GM19468 (cell line): ENCODE measurements around the gene PANK3.

Experiments
- ATAC-seq: cut with Tn5 transposase; IDR thresholded peaks from one replicate; pipeline ENCODE4 v1.9.1; 2021; ENCODE audit warnings: mild to moderate bottlenecking, moderate library complexity, moderate number of reproducible peaks; ENCODE audit not compliant: unreplicated experiment; ENCODE audit errors: extremely low read depth

The PANK3 gene

GRCh38 chr5:168578538-168579487 is at the start of gene PANK3:
PANK3 (minus strand) TSS chr5:168579368; CDS start chr5:168579283, 85 bp downstream.
- ATAC-seq, result peak; percentile 37

- ATAC-seq, result no peak
Observed at GRCh38 chr5:168624850-168625364, 45.7 kb upstream of the PANK3 start.

GRCh38 chr5:168620807-168621206 is 41.6 kb upstream of the PANK3 start:
- ATAC-seq, result no peak

- ATAC-seq, result no peak
Observed at GRCh38 chr5:168614661-168615060, 35.5 kb upstream of the PANK3 start.

GRCh38 chr5:168613996-168614395 is 34.8 kb upstream of the PANK3 start:
- no peak for ATAC-seq

- no peak for ATAC-seq
Observed at GRCh38 chr5:168613396-168613795, 34.2 kb upstream of the PANK3 start.

GRCh38 chr5:168612996-168613395 is 33.8 kb upstream of the PANK3 start:
- ATAC-seq, result no peak

GRCh38 chr5:168612123-168612522 is 33.0 kb upstream of the PANK3 start:
- ATAC-seq, result no peak

- ATAC-seq, result no peak
Observed at GRCh38 chr5:168611165-168611564, 32.0 kb upstream of the PANK3 start.

GRCh38 chr5:168609806-168610482 is 30.8 kb upstream of the PANK3 start:
- no peak for ATAC-seq

GRCh38 chr5:168608821-168609220 is 29.7 kb upstream of the PANK3 start:
- ATAC-seq, result no peak

- ATAC-seq, result no peak
Observed at GRCh38 chr5:168608386-168608785, 29.2 kb upstream of the PANK3 start.

GRCh38 chr5:168607946-168608345 is 28.8 kb upstream of the PANK3 start:
- peak; percentile 39 for ATAC-seq

- no peak for ATAC-seq
Observed at GRCh38 chr5:168606562-168606961, 27.4 kb upstream of the PANK3 start.

- ATAC-seq, result no peak
Observed at GRCh38 chr5:168604436-168604835, 25.3 kb upstream of the PANK3 start.

- no peak for ATAC-seq
Observed at GRCh38 chr5:168603746-168604145, 24.6 kb upstream of the PANK3 start.

GRCh38 chr5:168602517-168602916 is 23.3 kb upstream of the PANK3 start:
- ATAC-seq, result no peak

- no peak for ATAC-seq
Observed at GRCh38 chr5:168601972-168602371, 22.8 kb upstream of the PANK3 start.

- no peak for ATAC-seq
Observed at GRCh38 chr5:168600409-168600808, 21.2 kb upstream of the PANK3 start.

GRCh38 chr5:168599826-168600225 is 20.7 kb upstream of the PANK3 start:
- ATAC-seq, result no peak

- ATAC-seq, result no peak
Observed at GRCh38 chr5:168598639-168599038, 19.5 kb upstream of the PANK3 start.
